Mucosa of descending colon (tissue), 3 donors: ENCODE results near the gene SULT1A4. TPM values are rescaled to one million over a fixed set of nuclear protein-coding genes. Genes with fewer than 3 reads are reported as not detected.
"Not testable (repeated sequence)": the region's sequence is repeated elsewhere in the genome, so short reads cannot be mapped to it uniquely, and the experiment has no call there.

Experiments used
- ATAC-seq: fragments of 200-7000 bp; cut with Tn5 transposase; one replicate; pipeline ENCODE4 v1.9.1; 2020; ENCODE audit warnings: mild to moderate bottlenecking, moderate library complexity
- DNase-seq, 3 donors: peaks; one replicate each; pipeline ENCODE4 v3.0.0-alpha.2; 2020
- H3K36me3 ChIP-seq: fragments of 200-600 bp; one replicate; pipeline ENCODE4 v1.8.0; 2021; ENCODE audit warnings: low read depth, mild to moderate bottlenecking
- H3K4me1 ChIP-seq: fragments of 200-600 bp; one replicate; pipeline ENCODE4 v1.8.0; 2021; ENCODE audit warnings: low read depth, mild to moderate bottlenecking
- H3K4me3 ChIP-seq: fragments of 200-600 bp; one replicate; pipeline ENCODE4 v1.8.0; 2021; ENCODE audit warnings: mild to moderate bottlenecking
- H3K9me3 ChIP-seq: fragments of 200-600 bp; one replicate; pipeline ENCODE4 v1.8.0; 2021; ENCODE audit warnings: mild to moderate bottlenecking
- intact Hi-C, 2 donors: fragments of 100-400 bp; cut with DNase I in 1 of 2; cut with micrococcal nuclease in 1 of 2; formaldehyde crosslinking; loops; one replicate each; pipeline versions ENCODE4 v1.11.0 to v1.11.1; 2022; cut with DNase I, micrococcal nuclease
- long read RNA-seq, 2 donors: library from polyadenylated mRNA; unstranded; transcript quantifications; one replicate each; pipeline ENCODE4 v2.0.0, GENCODE V29; 2019 to 2021
- total RNA-seq, 3 donors: library from RNA; stranded (reverse); fragmentation: NEBNext Ultra II Directional in 2 of 3; extraction: Animal tissue kit (Norgen Biotek cat#: 25700) in 2 of 3; gene quantifications; one replicate each; pipeline versions ENCODE4 v1.2.1 to v1.2.4, GENCODE V29; 2021 to 2023
- donor health status: DM: no; HTN: no; CAD: no; lungs with moderate emphysema.
- donor health status: DM: no; HTN: no; CAD: no.
- donor health status: DM: no; HTN: yes; CAD: no.

Gene SULT1A4
- total RNA-seq: 10 to 100 TPM; 13.1 to 43.2 (median 39.6) TPM
- long read RNA-seq, donor 1, partial matches to known transcripts: 1 of 2 reads
- long read RNA-seq, donor 1, other reads (novel, unspliced or antisense): 0 of 2 reads
- long read RNA-seq, donor 2, transcript SULT1A4-201 (8 exons, 1,390 nt): major isoform, 25 of 28 reads
- long read RNA-seq, donor 2, partial matches to known transcripts: 0 of 28 reads
- long read RNA-seq, donor 2, other reads (novel, unspliced or antisense): 3 of 28 reads

DNA sequence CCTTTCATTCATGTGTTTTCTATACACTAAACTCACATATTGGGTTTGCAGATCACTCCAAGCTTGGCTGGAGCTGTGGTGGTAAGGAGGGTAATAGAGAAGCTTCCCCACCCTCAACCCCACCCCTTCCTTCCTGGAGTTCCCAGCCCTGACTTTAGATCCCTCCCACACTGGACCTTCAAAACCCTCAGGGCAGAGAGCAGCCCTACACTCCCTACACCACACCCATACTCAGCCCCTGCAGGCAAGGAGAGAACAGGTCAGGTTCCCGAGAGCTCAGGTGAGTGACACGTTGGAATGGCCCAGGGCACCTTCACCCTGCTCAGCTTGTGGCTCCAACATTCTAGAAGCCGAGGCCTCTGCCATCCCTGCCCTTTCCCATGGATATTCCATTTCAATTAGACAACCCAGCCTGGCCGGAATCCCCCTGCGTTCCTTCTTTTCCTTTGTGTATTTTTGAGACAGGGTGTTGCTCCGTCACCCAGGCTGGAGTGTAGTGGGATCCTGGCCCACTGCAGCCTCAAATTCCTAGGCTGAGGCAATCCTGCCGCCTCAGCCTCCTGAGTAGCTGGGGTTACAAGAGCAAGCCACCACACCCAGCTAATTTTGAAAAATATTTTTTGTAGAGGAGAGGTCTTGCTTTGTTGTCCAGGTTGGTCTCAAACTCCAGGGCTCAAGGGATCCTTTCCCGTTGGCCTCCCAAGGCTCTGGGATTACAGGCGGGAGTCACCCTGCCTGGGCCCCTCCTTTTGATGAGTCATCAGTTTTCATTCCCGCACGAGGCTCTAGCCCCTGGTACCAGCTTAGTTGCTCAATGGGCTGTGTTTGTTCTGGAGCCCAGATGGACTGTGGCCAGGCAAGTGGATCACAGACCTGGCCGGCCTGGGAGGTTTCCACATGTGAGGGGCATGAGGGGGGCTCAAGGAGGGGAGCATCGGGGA is at the start of gene SULT1A4:
SULT1A4 (plus strand) TSS at position 208 of the 941 bp plus-strand sequence. CDS start 1,473 bp downstream, outside the sequence.
- intact Hi-C loops, H3K36me3 ChIP-seq, DNase-seq, H3K9me3 ChIP-seq, H3K4me3 ChIP-seq, H3K4me1 ChIP-seq: not testable (repeated sequence)
- ATAC-seq: peak; percentile 79

GRCh38 chr16:29423587-29423986 is 36.1 kb upstream of the SULT1A4 start:
- H3K9me3 ChIP-seq, intact Hi-C loops, ATAC-seq, H3K36me3 ChIP-seq, H3K4me3 ChIP-seq, H3K4me1 ChIP-seq, DNase-seq: not testable (repeated sequence)

GRCh38 chr16:29425390-29425789 is 34.3 kb upstream of the SULT1A4 start:
- DNase-seq, ATAC-seq, H3K9me3 ChIP-seq, intact Hi-C loops, H3K4me3 ChIP-seq, H3K36me3 ChIP-seq, H3K4me1 ChIP-seq: not testable (repeated sequence)

DNA sequence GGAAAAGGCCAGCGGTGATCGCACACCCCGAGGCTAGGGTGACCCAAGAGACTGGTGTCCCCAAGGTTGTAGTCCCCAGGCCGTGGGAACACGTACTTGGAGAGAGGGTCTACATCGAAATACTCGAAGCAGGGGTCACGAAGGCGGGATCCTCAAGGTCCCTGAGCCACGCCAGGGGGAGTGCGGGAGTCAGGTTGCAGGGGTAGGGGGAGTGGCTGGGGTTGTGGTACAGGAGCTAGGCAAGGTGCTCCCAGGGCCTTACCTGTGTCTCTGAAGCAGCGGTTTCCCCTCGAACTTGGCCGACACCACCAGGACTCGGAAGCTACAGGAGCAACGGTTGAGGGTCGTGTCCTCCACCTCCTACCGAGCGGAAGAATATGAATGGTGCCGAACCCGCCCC is 6.0 kb upstream of the SULT1A4 start:
- H3K36me3 ChIP-seq, H3K9me3 ChIP-seq, DNase-seq, intact Hi-C loops, H3K4me1 ChIP-seq, H3K4me3 ChIP-seq: not testable (repeated sequence)
- peak; percentile 49 for ATAC-seq

GRCh38 chr16:29454269-29454668 is 5.4 kb upstream of the SULT1A4 start, which contains the start of the genes BOLA2 and SLX1B:
TSS of gene BOLA2 (minus strand) at chr16:29454351. CDS start at chr16:29454253, 98 bp downstream.
TSS of gene SLX1B (plus strand) at chr16:29454533.
- intact Hi-C loops, DNase-seq, H3K36me3 ChIP-seq, H3K9me3 ChIP-seq, H3K4me3 ChIP-seq, H3K4me1 ChIP-seq: not testable (repeated sequence)
- peak; percentile 90 for ATAC-seq

- intact Hi-C loops, H3K36me3 ChIP-seq, DNase-seq, H3K9me3 ChIP-seq, H3K4me3 ChIP-seq, H3K4me1 ChIP-seq: not testable (repeated sequence)
- ATAC-seq: peak; percentile 80
These were observed 4.9 kb upstream of the SULT1A4 start for GRCh38 chr16:29454828-29455227.

- H3K9me3 ChIP-seq, ATAC-seq, H3K4me3 ChIP-seq, intact Hi-C loops, H3K36me3 ChIP-seq, H3K4me1 ChIP-seq: not testable (repeated sequence)
- DNase-seq: peak in 1 of 3 donors; percentile 21
These were observed 2.1 kb upstream of the SULT1A4 start for GRCh38 chr16:29457660-29458059.

- H3K4me3 ChIP-seq, H3K36me3 ChIP-seq, H3K9me3 ChIP-seq, DNase-seq, intact Hi-C loops, H3K4me1 ChIP-seq: not testable (repeated sequence)
- ATAC-seq: peak; percentile 5
These were observed 926 bp downstream of the SULT1A4 start for GRCh38 chr16:29460647-29461030.

DNA sequence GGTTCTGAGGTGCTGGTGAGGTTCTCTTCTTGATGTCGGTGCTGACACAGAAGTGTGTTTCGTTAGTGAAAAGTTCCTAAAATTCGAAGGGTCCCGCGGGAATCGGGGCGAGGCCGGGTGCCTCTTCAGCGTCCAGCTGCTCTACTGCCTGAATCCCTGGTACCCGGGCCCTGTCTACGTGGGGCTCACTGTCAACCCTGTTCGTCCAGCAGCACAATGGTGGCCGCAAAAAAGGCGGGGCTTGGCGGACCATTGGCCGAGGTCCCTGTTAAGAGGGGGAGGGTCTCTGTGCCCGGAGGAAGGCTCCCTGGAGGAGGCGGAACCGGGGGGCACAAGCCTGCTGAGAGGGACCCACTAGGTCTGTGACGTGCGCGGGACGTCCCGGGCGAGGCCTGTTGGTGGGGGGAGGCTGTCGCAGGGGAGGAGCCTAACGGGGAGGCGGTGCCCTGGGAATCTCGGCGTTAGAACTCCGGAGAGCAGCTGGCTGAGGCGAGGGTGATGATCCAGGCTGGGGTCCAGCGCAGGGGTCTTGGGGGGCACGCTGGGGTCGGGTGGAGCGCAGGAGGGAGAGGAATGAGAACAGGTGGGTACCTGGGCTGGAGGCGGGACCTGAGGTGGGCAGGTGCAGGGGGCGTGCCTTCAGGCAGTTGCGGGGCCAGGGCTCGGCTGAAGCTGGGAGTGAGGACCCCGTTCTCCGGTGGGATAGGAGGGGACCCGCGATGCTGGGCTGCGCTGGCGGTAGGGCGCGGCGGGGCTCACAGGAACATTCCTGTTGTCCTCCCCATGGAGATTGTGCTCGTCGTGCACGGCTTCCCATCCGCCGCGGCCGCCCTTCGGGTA is 6.5 kb downstream of the SULT1A4 start:
- H3K4me1 ChIP-seq, DNase-seq, H3K36me3 ChIP-seq, H3K4me3 ChIP-seq, intact Hi-C loops, H3K9me3 ChIP-seq: not testable (repeated sequence)
- peak; percentile 66 for ATAC-seq

DNA sequence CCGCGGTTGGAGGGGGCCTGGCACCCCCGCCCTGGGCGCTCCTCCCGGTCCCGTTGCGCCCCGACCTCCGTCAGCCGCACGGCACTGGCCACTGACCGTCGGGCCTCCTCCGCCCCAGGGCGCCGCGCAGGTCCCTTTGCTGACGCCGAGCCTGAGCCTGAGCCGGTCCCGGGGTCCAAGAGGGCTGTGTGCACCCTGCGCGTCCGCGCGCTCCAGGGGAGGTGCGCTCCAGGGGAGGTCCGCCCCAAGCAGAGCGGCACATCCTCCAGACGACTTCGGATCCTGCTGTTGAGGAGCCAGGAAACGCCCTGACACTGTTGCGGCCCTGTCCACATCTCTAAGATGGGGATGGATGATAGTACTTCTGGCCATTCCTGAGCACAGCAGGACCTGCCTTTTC is 7.2 kb downstream of the SULT1A4 start:
- DNase-seq, H3K36me3 ChIP-seq, H3K4me1 ChIP-seq, intact Hi-C loops, H3K4me3 ChIP-seq, H3K9me3 ChIP-seq: not testable (repeated sequence)
- peak; percentile 54 for ATAC-seq

- H3K36me3 ChIP-seq, intact Hi-C loops, H3K4me1 ChIP-seq, H3K9me3 ChIP-seq, H3K4me3 ChIP-seq, DNase-seq: not testable (repeated sequence)
- ATAC-seq: peak; percentile 66
These were observed 8.1 kb downstream of the SULT1A4 start for GRCh38 chr16:29467654-29468366.

GRCh38 chr16:29469660-29470059 is 9.9 kb downstream of the SULT1A4 start:
- H3K4me1 ChIP-seq, H3K9me3 ChIP-seq, intact Hi-C loops, H3K4me3 ChIP-seq, H3K36me3 ChIP-seq: not testable (repeated sequence)
- DNase-seq (peak; percentile 68 to 83 (median 80)), ATAC-seq (peak; percentile 77)

- intact Hi-C loops, H3K9me3 ChIP-seq, H3K4me1 ChIP-seq, H3K36me3 ChIP-seq, DNase-seq, H3K4me3 ChIP-seq: not testable (repeated sequence)
- peak; percentile 27 for ATAC-seq
These were observed 12.4 kb downstream of the SULT1A4 start for GRCh38 chr16:29472065-29472464.
